T-helper 1 cell treated with Interleukin-12 subunit alpha and Interleukin-12 subunit beta and Interleukin-4 antibody, amounts not matched to agents 30 μg/mL and 1 μg/mL, for 36 hours (primary cell): ENCODE data around the gene FLT3LG.
"Not testable (repeated sequence)": the region's sequence is repeated elsewhere in the genome, so short reads cannot be mapped to it uniquely, and the experiment has no call there.

Experiments
- H3K27ac Mint-ChIP-seq: one replicate; pipeline ENCODE4 v1.8.0; 2021; ENCODE audit warnings: mild to moderate bottlenecking, mixed read lengths
- H3K27me3 Mint-ChIP-seq: one replicate; pipeline ENCODE4 v1.8.0; 2021; ENCODE audit warnings: low read depth, mixed read lengths
- H3K36me3 Mint-ChIP-seq: one replicate; pipeline ENCODE4 v1.8.0; 2021; ENCODE audit warnings: low read depth, mixed read lengths
- H3K4me1 Mint-ChIP-seq: one replicate; pipeline ENCODE4 v1.8.0; 2021; ENCODE audit warnings: low read depth, mixed read lengths
- H3K4me3 Mint-ChIP-seq: one replicate; pipeline ENCODE4 v1.8.0; 2021; ENCODE audit warnings: mild to moderate bottlenecking, moderate library complexity, mixed read lengths
- H3K9me3 Mint-ChIP-seq: one replicate; pipeline ENCODE4 v1.8.0; 2021; ENCODE audit warnings: mixed read lengths

FLT3LG gene

DNA sequence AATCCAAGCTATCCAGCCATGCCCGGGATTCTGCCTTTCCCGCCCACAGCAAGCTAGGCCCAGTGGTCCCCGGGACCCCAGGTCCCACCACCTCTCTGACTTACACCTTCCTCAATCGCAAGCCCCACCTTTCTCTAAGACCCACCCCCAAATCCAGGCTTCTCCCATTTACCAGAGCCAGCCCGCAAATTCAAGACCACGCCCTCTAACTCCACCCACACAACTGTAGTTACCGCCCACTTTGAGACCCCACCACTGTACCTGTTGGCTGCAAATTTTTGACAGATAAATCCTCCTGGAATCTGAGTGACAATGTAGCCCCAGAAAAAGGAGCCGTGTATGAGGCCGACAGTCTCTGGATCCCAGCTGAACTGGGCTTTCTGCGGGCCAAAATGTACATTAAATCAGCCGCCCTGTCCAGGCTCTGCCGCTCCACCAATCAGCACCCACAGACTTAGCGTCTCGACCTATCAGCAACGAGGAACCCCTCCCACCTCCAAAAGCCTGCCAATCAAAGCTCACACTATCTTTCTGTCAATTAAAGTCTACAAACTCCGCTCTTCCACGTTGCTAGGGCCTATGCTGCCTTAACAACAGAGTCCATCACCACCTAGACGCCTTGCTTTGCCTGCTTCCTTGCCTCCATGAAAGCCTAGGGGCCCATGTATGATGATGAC lies 39.0 kb upstream of the FLT3LG start:
- Mint-ChIP-seq H3K36me3 (no peaks in the 10 kb centered on the region), H3K27me3 (peaks cover 94% of the 10 kb centered on the region), H3K9me3 (no peaks in the 10 kb centered on the region), H3K4me1 (peaks cover 17% of the 10 kb centered on the region), H3K27ac (no peak overlapping the region), H3K4me3 (no peak overlapping the region)

DNA sequence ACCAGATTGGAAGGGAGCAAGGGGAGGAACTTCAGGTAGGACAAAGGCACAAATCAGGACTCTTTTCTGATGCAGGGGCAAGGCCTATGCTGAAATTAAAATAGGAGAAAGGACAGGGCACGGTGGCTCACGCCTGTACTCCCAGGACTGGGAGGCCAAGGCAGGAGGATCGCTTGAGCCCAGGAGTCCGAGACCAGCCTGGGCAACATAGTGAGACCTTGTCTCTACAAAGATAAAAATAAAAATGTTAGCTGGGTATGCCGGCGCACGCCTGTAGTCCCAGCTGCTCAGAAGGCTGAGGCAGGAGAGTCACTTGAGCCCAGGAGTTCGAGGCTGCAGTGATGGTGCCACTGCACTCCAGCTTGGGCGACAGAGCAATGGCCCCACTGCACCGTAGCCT lies 38.3 kb upstream of the FLT3LG start:
- Mint-ChIP-seq H3K4me3 (no peak overlapping the region), H3K36me3 (no peaks in the 10 kb centered on the region), H3K27me3 (peaks cover 94% of the 10 kb centered on the region), H3K9me3 (no peaks in the 10 kb centered on the region), H3K4me1 (peaks cover 18% of the 10 kb centered on the region), H3K27ac (no peak overlapping the region)

DNA sequence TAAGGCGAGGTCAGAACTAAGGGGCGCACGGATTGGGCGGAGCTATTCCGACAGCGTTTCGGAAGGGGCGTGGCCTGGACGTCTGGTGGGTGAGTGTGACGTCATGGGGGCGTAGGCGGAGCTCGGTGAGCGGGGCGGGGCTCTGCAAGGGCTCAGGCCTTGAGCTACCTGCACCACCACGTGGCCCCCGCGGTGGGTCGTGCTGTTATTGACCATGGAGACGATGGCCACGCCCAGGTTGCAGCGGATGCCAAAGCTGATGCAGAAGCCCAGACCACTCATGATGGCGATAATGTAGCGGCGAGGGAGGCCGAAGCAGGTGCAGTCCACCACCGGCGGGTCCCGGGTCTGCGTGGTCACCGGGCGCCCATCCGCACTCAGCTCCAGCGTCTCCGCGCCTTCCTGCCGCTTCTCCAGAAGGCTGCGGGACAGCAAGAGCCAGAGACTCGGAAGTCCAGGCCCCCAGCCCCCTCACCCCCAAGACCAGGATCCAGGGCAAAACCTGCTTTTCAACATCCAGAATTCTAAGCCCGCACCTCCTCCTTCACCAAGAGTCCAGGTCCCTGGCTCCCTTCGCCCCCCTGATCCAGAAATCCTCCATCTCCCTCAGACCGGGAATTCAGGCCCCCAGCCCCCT lies 37.5 kb upstream of the FLT3LG start:
- H3K4me3 Mint-ChIP-seq = no peak overlapping the region
- peak overlapping the region; percentile 11 for H3K27ac Mint-ChIP-seq
- H3K9me3 Mint-ChIP-seq = no peaks in the 10 kb centered on the region
- peaks cover 94% of the 10 kb centered on the region for H3K27me3 Mint-ChIP-seq
- H3K36me3 Mint-ChIP-seq = no peaks in the 10 kb centered on the region
- H3K4me1 Mint-ChIP-seq = peaks cover 19% of the 10 kb centered on the region

DNA sequence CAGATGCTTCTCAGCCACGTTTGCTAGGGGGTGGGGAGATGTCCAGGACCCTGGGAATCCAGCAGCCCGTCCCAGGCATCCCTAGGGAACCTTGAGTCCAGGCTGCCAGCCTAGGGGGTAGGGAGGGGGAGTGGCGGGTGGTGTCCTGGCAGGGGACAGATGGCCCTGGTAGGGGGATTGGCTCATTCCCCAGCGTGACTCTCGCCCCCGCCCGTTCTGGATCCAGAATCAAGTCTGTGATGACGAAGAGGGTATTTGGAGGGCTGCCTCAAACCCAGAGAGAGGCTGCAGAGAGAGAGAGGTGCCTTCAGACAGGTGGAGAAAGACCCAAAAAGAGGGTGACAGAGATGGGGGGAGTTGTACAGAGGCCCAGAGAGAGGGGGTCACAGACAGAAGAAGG lies 36.8 kb upstream of the FLT3LG start:
- H3K4me1 Mint-ChIP-seq = peaks cover 26% of the 10 kb centered on the region
- no peaks in the 10 kb centered on the region for H3K9me3 Mint-ChIP-seq
- peaks cover 96% of the 10 kb centered on the region for H3K27me3 Mint-ChIP-seq
- H3K27ac Mint-ChIP-seq = no peak overlapping the region
- no peak overlapping the region for H3K4me3 Mint-ChIP-seq
- H3K36me3 Mint-ChIP-seq = no peaks in the 10 kb centered on the region

DNA sequence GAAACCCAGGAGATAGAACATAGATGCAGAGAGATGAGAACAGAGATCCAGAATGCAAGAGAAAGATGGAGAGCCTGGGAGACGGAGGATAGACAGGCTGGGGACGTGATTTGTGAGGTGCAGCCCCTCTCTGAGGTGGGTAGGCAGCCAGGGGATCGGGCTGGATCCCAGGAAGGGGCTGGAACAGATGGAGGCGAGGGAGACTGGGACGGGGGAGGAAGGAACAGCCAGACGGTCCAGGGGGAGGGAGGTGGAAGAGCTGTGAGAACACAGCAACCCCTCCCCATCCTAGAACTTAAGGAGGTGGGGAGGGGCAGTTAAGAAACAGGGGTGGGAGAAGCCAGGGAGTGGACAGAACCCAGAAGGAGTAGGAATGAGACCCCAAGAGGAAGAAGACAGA lies 35.8 kb upstream of the FLT3LG start:
- Mint-ChIP-seq H3K27ac (no peak overlapping the region), H3K4me3 (no peak overlapping the region)

DNA sequence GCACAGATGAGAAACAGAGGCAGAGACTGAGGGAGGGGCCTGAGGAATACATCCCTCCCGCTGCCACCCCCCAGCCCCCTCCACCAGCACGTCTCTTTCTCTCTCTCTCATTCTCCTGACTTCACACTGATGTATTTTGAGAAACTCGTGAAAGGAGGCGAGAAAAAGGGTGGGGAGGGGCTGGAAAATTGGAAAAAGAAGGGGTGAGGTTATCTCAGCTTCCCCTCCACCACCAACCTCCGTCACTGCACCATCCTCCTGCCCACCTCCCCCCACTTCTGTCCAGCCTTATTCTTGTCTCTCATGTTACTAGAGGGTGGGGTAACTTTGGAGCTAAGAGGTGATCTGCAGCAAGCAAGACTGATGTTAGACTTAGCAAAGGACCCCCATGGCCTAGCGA lies 34.2 kb upstream of the FLT3LG start:
- Mint-ChIP-seq H3K36me3 (no peaks in the 10 kb centered on the region), H3K27me3 (peaks cover 76% of the 10 kb centered on the region), H3K9me3 (no peaks in the 10 kb centered on the region), H3K27ac (no peak overlapping the region), H3K4me3 (no peak overlapping the region), H3K4me1 (peaks cover 36% of the 10 kb centered on the region)

More for the DNA sequence above, 35.8 kb upstream of the FLT3LG start:
- Mint-ChIP-seq H3K4me1 (peaks cover 31% of the 10 kb centered on the region), H3K27me3 (peaks cover 91% of the 10 kb centered on the region), H3K9me3 (no peaks in the 10 kb centered on the region), H3K36me3 (no peaks in the 10 kb centered on the region)

DNA sequence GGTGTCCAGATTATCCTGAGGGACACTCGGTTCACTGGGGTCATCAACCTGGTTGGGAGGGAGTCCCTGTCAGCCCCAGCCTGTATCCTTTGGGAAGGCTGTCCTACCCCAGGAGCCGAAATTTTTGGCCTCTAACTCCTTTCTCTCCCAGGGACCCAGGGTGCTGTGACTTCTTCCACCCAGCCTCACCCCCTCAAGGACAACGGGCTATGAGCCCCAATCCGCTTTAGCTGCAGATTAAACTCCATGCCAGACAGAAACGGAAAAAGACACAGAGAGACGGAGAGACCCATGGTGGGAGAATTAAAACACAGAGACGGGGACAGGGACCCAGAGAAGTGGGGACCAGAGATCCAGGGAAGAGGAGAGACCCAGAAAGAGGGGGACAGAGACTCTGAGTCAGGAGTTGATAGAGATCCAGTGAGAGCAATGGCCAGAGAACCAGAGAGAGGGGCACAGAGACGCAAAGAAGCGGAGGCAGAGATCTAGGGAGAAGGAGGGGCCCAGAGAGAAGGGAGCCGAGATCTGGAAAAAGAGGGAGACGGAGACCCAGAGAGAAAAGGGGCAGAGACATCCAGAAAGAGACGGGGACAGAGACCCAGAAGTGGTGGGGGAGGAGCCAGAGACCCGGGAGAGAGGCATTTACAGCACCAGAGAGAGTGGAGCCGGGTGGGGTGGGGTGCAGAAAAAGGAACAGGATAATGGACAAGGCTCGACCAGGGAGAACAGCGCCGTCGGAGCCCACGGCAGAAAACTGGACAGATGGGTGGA lies 33.4 kb upstream of the FLT3LG start:
- Mint-ChIP-seq H3K9me3 (no peaks in the 10 kb centered on the region), H3K4me3 (peak overlapping the region; percentile 62), H3K36me3 (no peaks in the 10 kb centered on the region), H3K4me1 (peaks cover 42% of the 10 kb centered on the region), H3K27ac (no peak overlapping the region), H3K27me3 (peaks cover 68% of the 10 kb centered on the region)

DNA sequence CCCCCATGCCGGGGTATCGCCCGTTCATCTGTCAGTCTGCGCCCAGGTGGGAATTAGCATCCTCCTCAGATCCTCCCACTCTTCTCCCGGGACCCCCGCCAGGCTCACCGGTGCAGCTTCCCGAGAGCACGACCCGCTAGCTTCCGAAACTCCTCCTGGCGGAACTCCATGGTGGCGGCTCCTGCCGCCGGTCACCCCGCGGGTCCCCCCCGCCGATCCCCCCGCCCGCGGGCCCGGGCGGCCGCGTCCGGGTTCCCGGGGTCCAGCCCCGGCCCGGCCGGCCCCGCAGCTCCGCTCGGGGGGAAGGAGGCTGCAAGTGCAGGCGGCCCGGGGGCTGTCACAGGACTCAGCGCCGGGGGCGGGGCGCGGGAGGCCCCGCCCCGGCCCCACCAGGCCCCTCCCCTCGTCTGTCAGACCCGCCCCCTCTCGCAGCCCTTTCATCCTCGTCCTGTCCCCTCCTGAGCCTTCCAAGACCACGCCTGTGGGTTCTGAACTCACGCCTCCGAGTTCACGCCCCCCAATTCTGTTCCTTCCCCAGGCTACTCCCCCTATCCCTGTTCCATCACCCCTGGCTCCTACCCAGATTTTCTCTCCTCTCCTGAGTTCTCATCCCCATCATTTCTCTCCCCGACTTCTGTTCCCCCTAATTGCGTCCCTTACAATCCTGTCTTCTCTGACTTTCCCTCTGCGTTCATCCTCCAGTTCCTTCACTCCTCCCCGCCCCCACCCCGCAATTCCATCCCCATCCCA lies 32.6 kb upstream of the FLT3LG start, which contains the start of gene SLC17A7:
Gene SLC17A7 (minus strand): TSS at position 318 of the 750 bp plus-strand sequence. CDS start 148 bp downstream, at position 170.
- peaks cover 4% of the 10 kb centered on the region for H3K36me3 Mint-ChIP-seq
- H3K4me3 Mint-ChIP-seq = peak within 1 kb of the TSS; percentile 83
- peak within 1 kb of the TSS; percentile 73 for H3K27ac Mint-ChIP-seq

DNA sequence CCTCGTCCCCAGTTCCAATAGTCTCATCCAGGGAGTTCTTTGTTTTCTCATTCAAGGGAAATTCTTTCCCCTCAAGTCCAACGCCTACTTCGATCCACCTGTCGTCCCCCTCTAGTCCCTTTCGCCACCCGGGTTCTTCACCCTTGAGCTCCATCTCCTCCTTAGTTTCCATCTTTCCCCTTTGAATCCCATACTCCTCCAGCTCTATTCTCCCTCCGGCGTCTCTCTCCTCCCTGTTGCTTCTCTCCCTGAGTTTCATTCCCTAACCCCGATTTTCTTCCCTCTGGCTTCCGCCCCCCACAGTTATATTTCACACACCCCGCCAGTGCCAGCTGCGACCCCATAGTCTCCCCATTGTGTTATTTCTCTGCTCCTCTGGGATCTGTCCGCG lies 32.1 kb upstream of the FLT3LG start:
- peaks cover 39% of the 10 kb centered on the region for H3K4me1 Mint-ChIP-seq

More for the DNA sequence above, 32.6 kb upstream of the FLT3LG start, which contains the start of gene SLC17A7:
- peaks cover 60% of the 10 kb centered on the region for H3K27me3 Mint-ChIP-seq
- H3K4me1 Mint-ChIP-seq = peaks cover 40% of the 10 kb centered on the region
- H3K9me3 Mint-ChIP-seq = no peaks in the 10 kb centered on the region

DNA sequence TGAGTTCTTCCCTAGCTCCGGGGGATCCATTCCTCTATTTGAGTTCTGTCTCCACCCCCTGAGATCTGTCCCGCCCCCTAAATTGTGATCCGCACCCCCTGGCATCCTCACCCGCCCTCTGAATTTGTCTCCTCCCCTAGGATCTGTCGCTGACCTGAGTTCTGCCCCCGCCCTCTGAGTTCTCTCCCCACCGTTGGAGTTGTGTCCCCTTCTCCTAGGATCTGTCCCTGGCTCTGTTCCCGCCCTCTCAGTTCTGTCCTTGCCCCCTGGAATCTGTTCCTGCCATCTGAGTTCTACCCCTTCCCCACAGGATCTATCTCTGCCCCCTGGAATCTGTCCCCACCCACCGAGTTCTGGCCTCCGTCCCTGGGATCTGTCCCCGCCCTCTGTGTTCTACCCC lies 31.7 kb upstream of the FLT3LG start:
- H3K27me3 Mint-ChIP-seq = peaks cover 52% of the 10 kb centered on the region
- H3K4me3 Mint-ChIP-seq = peak overlapping the region; percentile 83
- H3K36me3 Mint-ChIP-seq = peaks cover 7% of the 10 kb centered on the region
- H3K27ac Mint-ChIP-seq = peak overlapping the region; percentile 73
- H3K9me3 Mint-ChIP-seq = no peaks in the 10 kb centered on the region
- H3K4me1 Mint-ChIP-seq = peaks cover 39% of the 10 kb centered on the region

More for the DNA sequence above, 32.1 kb upstream of the FLT3LG start:
- Mint-ChIP-seq H3K27me3 (peaks cover 56% of the 10 kb centered on the region), H3K9me3 (no peaks in the 10 kb centered on the region), H3K4me3 (peak overlapping the region; percentile 83), H3K27ac (peak overlapping the region; percentile 73), H3K36me3 (peaks cover 7% of the 10 kb centered on the region)

DNA sequence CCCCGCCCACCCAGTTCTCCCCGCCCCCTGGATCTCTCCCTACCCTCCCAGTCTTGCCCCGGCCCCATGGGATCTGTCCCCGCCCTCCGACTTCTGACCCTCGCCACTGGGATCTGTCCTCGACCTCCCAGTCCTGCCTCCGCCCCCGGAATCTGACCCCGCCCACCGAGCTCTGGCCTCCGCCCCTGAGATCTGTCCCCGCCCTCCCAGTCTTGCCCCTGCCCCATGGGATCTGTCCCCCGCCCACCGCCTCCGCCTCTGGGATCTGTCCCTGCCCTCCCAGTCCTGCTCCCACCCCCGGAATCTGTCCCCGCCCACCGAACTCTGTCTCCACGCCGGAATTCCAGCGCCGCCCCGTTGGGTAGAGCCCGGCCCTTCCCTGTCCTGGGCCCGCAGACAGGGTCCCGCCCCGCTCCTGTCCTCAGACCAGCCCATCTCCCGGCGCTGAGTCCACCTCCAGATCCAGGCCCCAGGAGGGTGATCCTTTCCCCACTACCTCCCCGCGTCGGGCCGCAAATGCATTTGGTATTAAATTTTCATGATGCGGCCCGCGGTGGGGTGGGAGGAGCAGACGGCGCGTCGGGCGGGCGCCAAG lies 31.1 kb upstream of the FLT3LG start:
- Mint-ChIP-seq H3K4me1 (peaks cover 39% of the 10 kb centered on the region), H3K36me3 (peaks cover 7% of the 10 kb centered on the region), H3K27ac (peak overlapping the region; percentile 73), H3K9me3 (no peaks in the 10 kb centered on the region), H3K4me3 (peak overlapping the region; percentile 83), H3K27me3 (peaks cover 47% of the 10 kb centered on the region)

DNA sequence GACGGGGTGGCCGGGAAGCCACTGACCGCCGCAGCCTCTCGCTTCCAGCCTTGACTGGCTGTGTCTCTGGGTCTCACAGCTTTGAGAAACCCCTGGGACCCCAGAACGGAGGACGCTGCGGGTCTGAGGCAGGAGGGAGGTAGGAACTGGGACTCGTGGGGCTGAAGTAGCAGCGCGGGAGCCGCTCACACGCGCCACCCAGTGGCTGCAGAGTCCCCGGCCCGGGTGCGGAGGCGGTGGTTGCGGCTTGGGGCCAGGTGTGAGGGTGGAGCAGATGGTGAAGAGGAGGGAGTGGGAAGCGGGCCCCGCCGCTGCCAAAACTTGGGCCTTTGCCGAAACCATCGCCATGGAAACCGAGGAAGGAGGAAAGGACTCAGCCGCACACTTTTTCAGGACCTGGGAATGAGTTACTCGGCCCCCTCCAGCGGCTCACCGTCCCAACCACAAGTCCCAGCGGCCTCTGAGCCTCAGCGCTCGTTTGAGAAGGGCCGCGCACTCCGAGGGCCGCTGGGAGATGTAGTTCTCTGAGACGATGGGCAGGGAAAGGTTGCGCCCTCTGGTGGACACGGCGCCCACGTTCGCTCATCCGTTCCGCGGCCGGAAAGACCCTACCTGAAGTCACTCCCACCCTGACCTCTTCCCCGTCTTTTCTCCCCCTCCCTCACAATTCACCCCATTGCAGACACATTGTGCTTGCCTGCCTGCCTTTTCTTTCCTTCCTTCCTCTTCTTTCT lies 30.5 kb upstream of the FLT3LG start:
- Mint-ChIP-seq H3K27ac (peak overlapping the region; percentile 88), H3K36me3 (peaks cover 12% of the 10 kb centered on the region), H3K27me3 (peaks cover 40% of the 10 kb centered on the region), H3K4me3 (peak overlapping the region; percentile 83), H3K4me1 (peaks cover 41% of the 10 kb centered on the region), H3K9me3 (no peaks in the 10 kb centered on the region)

DNA sequence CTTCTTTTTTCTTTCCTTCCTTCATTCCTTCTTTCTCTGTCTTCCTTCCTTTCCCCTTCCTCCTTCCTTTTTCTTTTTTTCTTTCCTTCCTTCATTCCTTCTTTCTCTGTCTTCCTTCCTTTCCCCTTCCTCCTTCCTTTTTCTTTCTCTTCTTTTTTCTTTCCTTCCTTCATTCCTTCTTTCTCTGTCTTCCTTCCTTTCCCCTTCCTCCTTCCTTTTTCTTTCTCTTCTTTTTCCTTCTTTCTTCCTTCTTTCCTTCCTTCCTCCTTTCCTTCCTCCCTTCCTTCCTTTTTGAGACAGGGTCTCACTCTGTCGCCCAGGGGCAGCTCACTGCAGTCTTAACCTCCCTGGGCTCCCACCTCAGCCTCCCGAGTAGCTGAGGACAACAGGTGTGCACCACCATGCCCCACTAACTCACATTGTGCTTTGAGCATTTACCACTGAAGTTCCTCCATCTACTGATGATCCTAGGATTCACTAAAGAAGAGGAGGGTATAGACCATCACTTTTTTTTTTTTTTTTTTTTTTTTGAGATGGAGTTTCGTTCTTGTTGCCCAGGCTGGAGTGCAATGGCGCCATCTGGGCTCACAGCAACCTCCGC lies 29.8 kb upstream of the FLT3LG start:
- H3K9me3 Mint-ChIP-seq = not testable (repeated sequence)
- Mint-ChIP-seq H3K27ac (peak overlapping the region; percentile 88), H3K4me3 (peak overlapping the region; percentile 83), H3K4me1 (peaks cover 43% of the 10 kb centered on the region), H3K27me3 (peaks cover 33% of the 10 kb centered on the region), H3K36me3 (peaks cover 17% of the 10 kb centered on the region)
